ENCODE results near the gene USP1. TPM values are rescaled to one million over a fixed set of nuclear protein-coding genes. Genes with fewer than 3 reads are reported as not detected.

Gene USP1
- total and polyA plus RNA-seq, 7 donors, result 8.4 to 19.3 (median 14.2) TPM

- H3K4me3 ChIP-seq, result no peak overlapping the region
- no peaks in the 10 kb centered on the region for H3K36me3 ChIP-seq (ENCODE audit: insufficient read depth in 1 of 2, low read depth in 1 of 2)
- H3K4me1 ChIP-seq, result no peaks in the 10 kb centered on the region
- ATAC-seq (no peak), DNase-seq (no peak)
- no peak overlapping the region for H3K27ac ChIP-seq
- 57 to 60% (median 59%) methylated on average over 4 of the region's 4 CpGs for WGBS, 3 donors
- intact Hi-C loops (cut with DNase I), result no loop called here
- no peak for TF ChIP-seq CTCF (IDR thresholded peaks at IDR 0.05)
- H3K9me3 ChIP-seq, result no peaks in the 10 kb centered on the region
- H3K27me3 ChIP-seq (ENCODE audit: insufficient read depth in 3 of 3, low read length in 2 of 3), result no peaks in the 10 kb centered on the region
Measured at GRCh38 chr1:62428351-62428750, 8.5 kb upstream of the USP1 start.

GRCh38 chr1:62429581-62429980 lies 7.3 kb upstream of the USP1 start:
- no peak for TF ChIP-seq CTCF (IDR thresholded peaks at IDR 0.05)
- no peak overlapping the region for H3K4me3 ChIP-seq
- DNase-seq (no peak), ATAC-seq (no peak)
- H3K36me3 ChIP-seq (ENCODE audit: insufficient read depth in 1 of 2, low read depth in 1 of 2), result no peaks in the 10 kb centered on the region
- intact Hi-C loops (cut with DNase I), result no loop called here
- no peaks in the 10 kb centered on the region for H3K9me3 ChIP-seq
- 83 to 96% (median 86%) methylated on average over 2 of the region's 2 CpGs for WGBS, 3 donors
- no peaks in the 10 kb centered on the region for H3K4me1 ChIP-seq
- H3K27me3 ChIP-seq (ENCODE audit: insufficient read depth in 3 of 3, low read length in 2 of 3), result no peaks in the 10 kb centered on the region
- no peak overlapping the region for H3K27ac ChIP-seq

- no peaks in the 10 kb centered on the region for H3K27me3 ChIP-seq (ENCODE audit: insufficient read depth in 3 of 3, low read length in 2 of 3)
- H3K9me3 ChIP-seq, result no peaks in the 10 kb centered on the region
- no peak overlapping the region for H3K27ac ChIP-seq
- no peaks in the 10 kb centered on the region for H3K36me3 ChIP-seq (ENCODE audit: insufficient read depth in 1 of 2, low read depth in 1 of 2)
- no peak for DNase-seq
- ATAC-seq, result no peak
- intact Hi-C loops (cut with DNase I), result loop anchor here in 1 of 2 donors (10.0 kb wide), 1 partner anchor 519 kb away; no protein-coding TSS in a partner anchor
- H3K4me1 ChIP-seq, result peaks cover 12% of the 10 kb centered on the region
- 81 to 82% (median 81%) methylated on average over 10 of the region's 10 CpGs for WGBS, 3 donors
- no peak overlapping the region for H3K4me3 ChIP-seq
- no peak for TF ChIP-seq CTCF (IDR thresholded peaks at IDR 0.05)
Measured at GRCh38 chr1:62433861-62434617, 2.8 kb upstream of the USP1 start.

GRCh38 chr1:62434618-62435001 lies 2.2 kb upstream of the USP1 start:
- Histone ChIP-seq H3K4me3 (no peak overlapping the region), H3K36me3 (ENCODE audit: insufficient read depth in 1 of 2, low read depth in 1 of 2) (no peaks in the 10 kb centered on the region), H3K4me1 (peaks cover 17% of the 10 kb centered on the region), H3K27me3 (ENCODE audit: insufficient read depth in 3 of 3, low read length in 2 of 3) (no peaks in the 10 kb centered on the region), H3K9me3 (no peaks in the 10 kb centered on the region), H3K27ac (no peak overlapping the region)
- 89 to 93% (median 90%) methylated on average over 12 of the region's 12 CpGs for WGBS, 3 donors
- DNase-seq (no peak), ATAC-seq (no peak)
- intact Hi-C loops (cut with DNase I), result loop anchor here in 1 of 2 donors (10.0 kb wide), 1 partner anchor 520 kb away; no protein-coding TSS in a partner anchor
- no peak for TF ChIP-seq CTCF (IDR thresholded peaks at IDR 0.05)

All from psoas muscle (tissue), 8 donors.